Measurements from ENCODE around the gene RGS9. TPM values are rescaled to one million over a fixed set of nuclear protein-coding genes. Genes with fewer than 3 reads are reported as not detected.

RGS9 gene
- total RNA-seq, 1 experiment from 2014 or later: 8.6 TPM

DNA sequence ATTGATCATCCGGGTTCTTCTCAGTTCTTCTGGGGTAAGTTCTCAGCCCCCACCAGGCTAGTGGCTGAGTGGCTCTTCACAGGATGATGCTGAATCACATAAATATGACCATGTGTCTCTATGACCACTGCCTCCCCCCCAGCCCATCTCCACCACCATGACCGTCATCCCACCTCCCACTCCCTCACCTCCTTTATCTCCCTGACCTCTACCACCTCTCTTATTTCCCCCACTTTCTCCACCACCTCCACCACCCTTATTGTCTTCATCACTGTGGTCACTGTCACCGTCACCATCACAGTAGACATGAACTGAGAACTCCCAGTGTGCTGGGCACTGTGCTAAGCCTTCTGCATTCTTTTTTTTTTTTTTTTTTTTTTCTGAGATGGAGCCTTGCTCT, 32.5 kb downstream of the RGS9 start:
- CTCF ChIA-PET: no interaction called here
- POLR2A ChIA-PET: no interaction called here

More for the DNA sequence above, 32.5 kb downstream of the RGS9 start:
- TF ChIP-seq, protein P1, sequence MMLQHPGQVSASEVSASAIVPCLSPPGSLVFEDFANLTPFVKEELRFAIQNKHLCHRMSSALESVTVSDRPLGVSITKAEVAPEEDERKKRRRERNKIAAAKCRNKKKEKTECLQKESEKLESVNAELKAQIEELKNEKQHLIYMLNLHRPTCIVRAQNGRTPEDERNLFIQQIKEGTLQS (IDR thresholded peaks at IDR 0.05): no peak
- TF ChIP-seq SIN3A (IDR thresholded peaks at IDR 0.05; ENCODE audit: low read depth): no peak
- no peak for TF ChIP-seq RAD21 (IDR thresholded peaks at IDR 0.05; ENCODE audit: low read depth)
- TF ChIP-seq CBX3 (IDR thresholded peaks at IDR 0.05; ENCODE audit: low read depth): no peak
- no peak for TF ChIP-seq POLR2AphosphoS5 (IDR thresholded peaks at IDR 0.05; ENCODE audit: low read depth, low read length)
- TF ChIP-seq, protein P2, sequence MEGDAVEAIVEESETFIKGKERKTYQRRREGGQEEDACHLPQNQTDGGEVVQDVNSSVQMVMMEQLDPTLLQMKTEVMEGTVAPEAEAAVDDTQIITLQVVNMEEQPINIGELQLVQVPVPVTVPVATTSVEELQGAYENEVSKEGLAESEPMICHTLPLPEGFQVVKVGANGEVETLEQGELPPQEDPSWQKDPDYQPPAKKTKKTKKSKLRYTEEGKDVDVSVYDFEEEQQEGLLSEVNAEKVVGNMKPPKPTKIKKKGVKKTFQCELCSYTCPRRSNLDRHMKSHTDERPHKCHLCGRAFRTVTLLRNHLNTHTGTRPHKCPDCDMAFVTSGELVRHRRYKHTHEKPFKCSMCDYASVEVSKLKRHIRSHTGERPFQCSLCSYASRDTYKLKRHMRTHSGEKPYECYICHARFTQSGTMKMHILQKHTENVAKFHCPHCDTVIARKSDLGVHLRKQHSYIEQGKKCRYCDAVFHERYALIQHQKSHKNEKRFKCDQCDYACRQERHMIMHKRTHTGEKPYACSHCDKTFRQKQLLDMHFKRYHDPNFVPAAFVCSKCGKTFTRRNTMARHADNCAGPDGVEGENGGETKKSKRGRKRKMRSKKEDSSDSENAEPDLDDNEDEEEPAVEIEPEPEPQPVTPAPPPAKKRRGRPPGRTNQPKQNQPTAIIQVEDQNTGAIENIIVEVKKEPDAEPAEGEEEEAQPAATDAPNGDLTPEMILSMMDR (IDR thresholded peaks at IDR 0.05 in 2 of 3, conservative IDR thresholded peaks at IDR 0.05 in 1 of 3; ENCODE audit: borderline replicate concordance in 1 of 3, insufficient read depth in 1 of 3, low read depth in 2 of 3, low read length in 2 of 3): no peak
- no peak for TF ChIP-seq FOSL1 (IDR thresholded peaks at IDR 0.05; ENCODE audit: low read depth)
- TF ChIP-seq SRF (IDR thresholded peaks at IDR 0.05; ENCODE audit: low read depth): no peak
- no peak for TF ChIP-seq EGR1 (IDR thresholded peaks at IDR 0.05; ENCODE audit: low read depth)
- TF ChIP-seq POLR2A (IDR thresholded peaks at IDR 0.05; ENCODE audit: borderline replicate concordance, extremely low read depth, insufficient read depth, insufficient read length): no peak
- no peak for TF ChIP-seq YY1 (IDR thresholded peaks at IDR 0.05; ENCODE audit: extremely low read depth, insufficient replicate concordance, low read depth, low read length)
- H3K79me2 ChIP-seq (ENCODE audit: insufficient read depth, low read length): no peaks in the 10 kb centered on the region
- no peak overlapping the region for H3K4me2 ChIP-seq (ENCODE audit: low read length)
- no peak overlapping the region for H3K27ac ChIP-seq (ENCODE audit: low read depth, low read length)
- no peaks in the 10 kb centered on the region for H3K27me3 ChIP-seq (ENCODE audit: insufficient read depth, low read length)
- H3K9me2 ChIP-seq (ENCODE audit: insufficient read depth): no peaks in the 10 kb centered on the region
- no peak overlapping the region for H3K9ac ChIP-seq (ENCODE audit: low read length)
- intact Hi-C loops (cut with micrococcal nuclease): no loop called here
- RAD21 ChIA-PET (ENCODE audit: low non-redundant PET in 1 of 2, low total read pairs in 2 of 2, uncharacterized antibody in 2 of 2, unreplicated experiment in 2 of 2): no interaction called here
- no peak overlapping the region for H2AFZ ChIP-seq (ENCODE audit: low read depth, low read length, poor library complexity, severe bottlenecking)
- no peaks in the 10 kb centered on the region for H3K36me3 ChIP-seq (ENCODE audit: control insufficient read depth in 1 of 2, insufficient read depth in 2 of 2, low read length in 2 of 2)
- H3K9me3 ChIP-seq (ENCODE audit: control insufficient read depth in 1 of 2, insufficient read depth in 1 of 2, low read depth in 1 of 2, low read length in 2 of 2): no peaks in the 10 kb centered on the region
- no peak for ATAC-seq
- no peak overlapping the region for H3K4me3 ChIP-seq (replicated peaks in 1 of 2; ENCODE audit: low read depth in 1 of 2, low read length in 2 of 2)
- H3K4me1 ChIP-seq (ENCODE audit: control insufficient read depth in 1 of 2, insufficient read depth in 2 of 2, low read length in 2 of 2): peaks cover 0 to 8% of the 10 kb centered on the region in 2 experiments; a peak in 2 of 4 replicates
- BruUV-seq (replicated peaks): no TSS peak
- H4K20me1 ChIP-seq (ENCODE audit: insufficient read depth): no peaks in the 10 kb centered on the region
- DNase-seq (ENCODE audit: low read depth, low spot score): no peak
